Caki2 (cell line): ENCODE measurements around the gene SBK2. TPM values are rescaled to one million over a fixed set of nuclear protein-coding genes. Genes with fewer than 3 reads are reported as not detected.
A peak's percentile ranks its signal among the peaks of the same experiment; 100 is the strongest.

Experiments used
- DNase-seq: peaks from one replicate; pipeline ENCODE4 v3.0.0-alpha.2; 2015; ENCODE audit warnings: low read depth
- in situ Hi-C: cut with HindIII; loops from 2 replicates; pipeline ENCODE4 v1.10.0; 2016; ENCODE audit warnings: low sequenced_read_pairs, low pct_unique_long_range_greater_than_20kb, mixed read lengths
- total RNA-seq: library from RNA; depleted of rRNA; stranded (reverse); fragments of >200 nt; shearing (Covaris generic); gene quantifications from 2 replicates; pipeline ENCODE4 v1.2.3, GENCODE V29; 2014; ENCODE audit warnings: low replicate concordance

SBK2 gene
- total RNA-seq, 1 experiment from 2014 or later = not detected

DNA sequence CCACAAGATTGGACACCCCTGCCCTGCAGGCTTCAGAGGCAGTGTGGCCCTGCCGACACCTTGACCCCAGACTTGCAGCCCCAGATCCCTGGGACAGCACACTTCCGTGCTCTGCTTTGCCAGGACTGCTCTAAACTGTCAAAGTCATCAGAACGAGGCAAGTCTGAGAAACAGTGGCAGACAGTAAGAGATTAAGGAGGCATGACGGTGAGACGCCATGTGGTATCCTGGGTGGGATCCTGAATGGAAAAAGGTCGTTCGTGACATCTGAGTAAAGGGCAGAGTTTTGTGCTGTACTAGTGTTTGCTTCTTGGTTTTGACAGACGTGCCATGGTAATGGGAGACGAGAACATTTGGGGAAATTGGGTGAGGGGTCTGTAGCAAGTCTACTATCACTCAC lies 29.9 kb upstream of the SBK2 start:
- no peak for DNase-seq
- in situ Hi-C loops = no loop called here

DNA sequence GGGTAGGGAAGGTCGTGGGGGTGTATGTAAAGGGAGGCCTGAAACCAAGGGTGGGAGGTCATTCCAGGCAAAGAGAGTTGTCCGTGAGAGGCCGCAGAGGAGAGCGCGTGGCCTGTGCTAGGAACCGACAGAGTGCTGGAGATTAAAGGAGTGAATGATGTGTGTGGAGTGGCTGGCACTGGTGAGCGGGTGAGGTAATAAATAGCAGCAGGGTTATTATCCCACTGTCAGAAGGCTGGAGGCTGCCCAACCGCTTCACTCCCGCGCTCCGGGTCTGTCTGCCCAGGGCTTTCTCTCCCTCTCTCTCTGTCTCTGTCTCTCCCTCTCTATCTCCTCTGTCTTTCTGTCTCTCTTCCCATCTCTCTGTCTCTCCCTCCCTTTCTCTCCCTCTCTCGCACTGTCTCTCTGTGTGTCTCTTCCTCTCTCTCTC lies 26.3 kb upstream of the SBK2 start:
- in situ Hi-C loops = no loop called here
- DNase-seq = no peak

DNA sequence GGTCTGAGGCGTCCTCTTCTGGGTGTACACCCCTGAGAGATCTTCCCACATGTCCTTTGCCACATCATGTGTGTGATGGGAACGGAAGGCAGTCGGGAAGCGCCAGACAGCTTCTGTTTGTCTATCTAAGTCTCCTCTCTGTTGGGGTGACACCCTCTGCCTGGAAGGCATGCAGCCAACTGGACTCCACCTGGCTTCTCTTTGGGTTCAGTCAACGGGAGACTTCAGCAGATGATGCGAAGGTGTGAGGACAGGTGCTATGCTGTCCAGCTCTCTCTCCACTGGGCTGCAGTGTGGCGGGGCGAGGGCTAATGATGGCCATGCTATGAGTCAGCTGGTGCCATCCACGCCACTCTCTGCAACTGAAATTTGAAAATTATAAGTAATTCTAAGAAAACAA lies 22.8 kb upstream of the SBK2 start:
- in situ Hi-C loops = no loop called here

DNA sequence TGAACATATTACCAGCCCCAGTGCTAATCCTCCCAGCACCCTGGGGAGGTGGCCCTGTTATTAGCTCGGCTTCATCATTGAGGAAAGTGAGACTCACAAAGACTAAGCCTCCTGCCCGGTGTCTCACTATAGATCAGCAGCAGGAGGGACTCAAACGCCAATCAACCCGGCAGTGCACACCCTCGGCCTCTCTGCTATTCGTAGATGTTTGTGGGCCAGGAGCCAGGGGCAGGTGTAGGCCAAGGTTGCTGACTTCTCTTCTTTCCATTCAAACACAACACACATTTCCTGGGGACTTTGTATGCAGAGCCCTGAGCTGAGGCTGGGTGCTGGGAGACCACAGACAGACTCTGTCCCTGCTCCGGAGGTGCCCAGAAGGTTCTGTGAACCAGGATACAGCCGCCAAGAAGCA lies 17.8 kb upstream of the SBK2 start:
- in situ Hi-C loops = no loop called here
- no peak for DNase-seq

More for the DNA sequence above, 22.8 kb upstream of the SBK2 start:
- DNase-seq = no peak

DNA sequence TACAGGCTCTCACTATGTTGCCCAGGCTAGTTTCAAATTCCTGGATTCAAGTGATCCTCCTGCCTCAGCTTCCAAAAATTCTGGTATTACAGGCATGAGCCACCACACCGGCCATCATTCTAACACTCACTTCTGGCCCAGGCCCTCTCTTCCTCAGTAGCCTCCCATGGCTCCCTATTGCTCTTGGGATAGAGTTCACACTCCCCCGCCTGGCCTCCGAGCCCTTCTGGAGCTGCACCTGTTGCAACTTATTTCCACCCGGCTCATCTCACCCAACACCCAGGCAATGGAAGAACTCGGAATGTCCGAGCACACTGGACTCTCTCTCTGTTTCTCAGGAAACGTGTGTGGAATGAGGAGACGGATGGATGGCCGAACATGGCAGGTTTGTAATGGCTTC lies 17.4 kb upstream of the SBK2 start:
- in situ Hi-C loops = no loop called here
- DNase-seq = no peak

DNA sequence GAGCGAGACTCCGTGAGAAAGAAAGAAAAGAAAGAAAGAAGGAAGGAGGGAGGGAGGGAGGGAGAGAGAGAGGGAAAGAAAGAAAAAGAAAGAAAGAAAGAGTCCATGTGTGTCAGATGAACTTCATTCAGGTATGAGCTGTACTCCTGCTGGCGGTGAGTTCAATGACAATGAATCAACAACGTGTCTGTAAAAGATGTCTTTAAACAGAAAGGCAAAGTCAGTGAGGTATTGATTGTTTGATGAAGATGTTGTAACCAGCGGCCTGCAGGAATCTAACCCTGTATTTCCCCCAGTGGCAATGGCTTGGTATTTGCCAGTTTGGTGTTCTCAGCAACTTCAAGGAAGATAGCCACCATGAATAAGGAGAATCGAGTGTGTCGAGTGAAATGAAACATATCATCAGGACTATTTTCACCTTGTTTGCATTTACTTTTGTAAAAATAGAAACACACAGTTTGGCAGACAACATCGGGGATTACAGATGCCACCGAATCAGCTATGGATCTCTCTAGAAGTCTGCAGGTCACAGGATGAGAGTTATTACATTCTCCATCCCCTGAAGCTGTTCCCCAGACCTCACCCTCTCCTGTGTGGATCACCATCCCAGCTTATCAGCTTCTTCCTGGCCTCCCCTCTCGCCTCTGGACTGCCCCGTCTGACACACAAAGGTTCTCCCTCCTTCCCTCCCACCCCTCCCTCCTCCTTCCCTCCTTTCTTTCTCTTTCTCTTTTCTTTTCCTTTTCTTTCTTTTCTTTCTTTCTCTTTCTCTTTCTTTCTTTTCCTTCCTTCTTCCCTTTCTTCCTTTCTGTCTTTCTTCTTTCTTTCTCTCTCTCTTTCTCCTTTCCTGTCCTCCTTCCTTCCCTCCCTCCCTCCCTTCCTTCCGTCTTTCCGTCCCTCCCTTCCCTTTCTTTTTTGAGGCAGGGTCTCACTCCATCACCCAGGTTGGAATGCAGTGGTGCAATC lies 16.6 kb upstream of the SBK2 start:
- in situ Hi-C loops = no loop called here
- DNase-seq = no peak

DNA sequence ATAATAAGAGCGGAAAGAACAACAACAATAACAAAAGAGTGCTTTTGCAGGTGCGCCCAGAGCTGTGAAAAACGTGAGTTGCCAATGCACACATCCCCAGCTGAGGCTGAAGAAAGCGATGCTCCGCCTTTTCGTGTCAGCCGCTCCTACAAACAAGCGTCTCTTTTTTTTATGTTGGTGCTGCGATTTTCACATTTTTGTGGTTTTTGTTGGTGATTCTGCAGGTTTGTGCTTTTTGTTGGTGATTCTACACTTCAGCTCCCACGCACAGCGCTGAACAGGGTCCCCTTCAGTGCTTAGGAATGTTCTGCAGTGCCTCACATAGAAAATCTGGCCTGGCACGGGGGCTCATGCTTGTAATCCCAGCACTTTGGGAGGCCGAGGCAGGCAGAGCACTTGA lies 15.7 kb upstream of the SBK2 start:
- in situ Hi-C loops = no loop called here
- peak; percentile 60 for DNase-seq

DNA sequence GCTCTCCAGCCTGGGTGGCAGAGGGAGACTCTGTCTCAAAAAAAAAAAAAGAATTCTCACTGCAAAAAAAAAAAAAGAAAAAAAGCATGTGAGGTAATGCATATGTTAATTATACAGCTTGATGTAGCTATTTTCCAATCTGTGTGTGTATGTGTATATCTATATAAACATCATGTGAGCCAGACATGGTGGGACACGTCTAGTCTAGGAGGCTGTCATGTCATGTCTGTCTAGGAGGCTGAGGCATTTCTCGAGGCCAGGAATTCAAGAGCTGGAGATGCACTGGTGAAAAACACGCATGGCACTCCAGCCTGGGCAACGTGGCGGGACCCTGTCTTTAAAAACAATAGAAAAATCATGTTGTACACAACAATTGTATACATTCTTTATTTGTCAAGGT lies 15.3 kb upstream of the SBK2 start:
- in situ Hi-C loops = no loop called here
- DNase-seq = no peak

DNA sequence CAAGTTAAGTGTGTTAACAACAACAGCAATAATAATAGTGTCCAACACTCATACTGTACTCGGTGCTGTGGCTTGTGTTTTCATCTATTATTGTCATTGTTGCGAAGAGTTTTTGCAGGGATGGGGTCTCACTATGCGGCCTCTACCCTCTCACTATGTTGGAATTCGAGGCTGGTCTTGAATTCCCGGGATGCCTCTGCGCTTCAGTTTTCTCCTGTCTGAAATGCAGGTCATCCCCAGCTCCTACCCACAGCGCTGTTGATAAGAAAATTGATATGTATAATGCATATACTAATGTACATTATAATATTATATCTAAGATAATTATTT lies 13.4 kb upstream of the SBK2 start:
- no peak for DNase-seq
- in situ Hi-C loops = no loop called here

DNA sequence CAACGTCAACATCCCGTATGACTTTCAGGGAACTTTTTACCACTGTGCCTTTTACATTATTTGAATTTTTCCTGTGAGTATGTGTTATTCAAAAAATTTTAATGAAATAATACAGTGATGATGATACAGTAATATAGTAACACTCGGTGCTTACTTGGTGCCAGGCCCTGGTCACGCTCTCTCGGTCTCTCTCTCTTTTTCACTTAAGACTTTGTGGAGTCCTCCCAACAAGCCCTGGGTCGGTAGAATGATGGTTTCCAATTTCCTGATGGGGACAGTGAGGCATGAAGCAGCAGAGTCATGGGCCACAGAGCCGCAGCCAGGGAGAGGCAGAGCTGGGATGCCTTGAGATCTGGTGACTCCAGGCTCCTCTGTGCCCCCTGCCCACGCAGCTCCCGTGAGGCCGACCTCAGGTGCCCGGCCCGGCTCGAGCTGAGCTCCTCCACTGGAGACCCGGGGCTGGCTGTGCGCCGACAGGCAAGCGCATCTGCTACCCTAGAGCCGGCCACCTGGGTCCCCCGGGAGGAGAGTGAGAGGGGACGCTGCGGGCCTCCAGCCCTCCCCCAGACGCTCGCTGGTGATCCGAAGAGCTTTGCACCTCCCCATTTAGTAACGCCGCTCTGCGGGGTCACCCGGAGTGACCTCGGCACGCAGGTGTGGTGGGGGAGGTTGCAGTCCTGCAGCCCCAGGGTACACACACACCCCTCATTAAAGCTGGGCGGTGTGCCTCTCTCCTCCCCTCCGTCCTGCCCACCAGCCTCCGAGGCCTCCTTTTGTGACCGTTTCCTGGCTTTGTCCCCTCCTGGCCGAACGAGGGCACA lies 12.8 kb upstream of the SBK2 start:
- in situ Hi-C loops = no loop called here

DNA sequence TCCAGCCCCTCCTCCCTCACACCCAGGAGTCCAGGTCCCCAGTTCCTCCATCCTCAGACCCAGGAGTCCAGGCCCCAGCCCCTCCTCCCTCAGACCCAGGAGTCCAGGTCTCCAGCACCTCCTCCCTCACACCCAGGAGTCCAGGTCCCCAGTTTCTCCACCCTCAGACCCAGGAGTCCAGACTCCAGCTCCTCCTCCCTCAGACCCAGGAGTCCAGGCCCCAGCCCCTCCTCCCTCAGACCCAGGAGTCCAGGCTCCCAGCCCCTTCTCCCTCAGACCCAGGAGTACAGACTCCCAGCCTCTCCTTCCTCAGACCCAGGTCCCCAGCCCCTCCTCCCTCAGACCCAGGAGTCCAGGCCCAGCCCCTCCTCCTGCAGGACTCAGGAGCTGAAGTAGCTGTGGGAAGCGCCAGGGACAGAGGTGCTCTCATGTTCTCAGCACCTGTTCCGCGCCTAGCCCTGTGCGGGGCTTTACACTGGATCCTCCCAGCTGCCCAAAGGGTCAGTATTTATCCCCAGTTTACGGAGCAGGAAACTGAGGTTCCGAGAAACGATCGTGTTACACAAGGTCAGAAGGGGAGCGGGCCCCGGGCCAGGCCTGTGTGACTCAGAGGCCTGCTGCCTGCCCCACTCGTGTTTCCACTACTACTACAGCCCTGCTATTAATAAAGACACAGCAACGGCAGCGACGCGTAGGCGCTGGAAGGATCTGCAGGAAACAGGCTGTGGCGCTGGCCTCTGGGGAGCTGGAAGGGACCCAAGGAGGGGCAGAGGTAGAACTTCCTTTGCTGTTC lies 10.1 kb upstream of the SBK2 start:
- in situ Hi-C loops = no loop called here

More for the DNA sequence above, 12.8 kb upstream of the SBK2 start:
- DNase-seq = peak; percentile 96

DNA sequence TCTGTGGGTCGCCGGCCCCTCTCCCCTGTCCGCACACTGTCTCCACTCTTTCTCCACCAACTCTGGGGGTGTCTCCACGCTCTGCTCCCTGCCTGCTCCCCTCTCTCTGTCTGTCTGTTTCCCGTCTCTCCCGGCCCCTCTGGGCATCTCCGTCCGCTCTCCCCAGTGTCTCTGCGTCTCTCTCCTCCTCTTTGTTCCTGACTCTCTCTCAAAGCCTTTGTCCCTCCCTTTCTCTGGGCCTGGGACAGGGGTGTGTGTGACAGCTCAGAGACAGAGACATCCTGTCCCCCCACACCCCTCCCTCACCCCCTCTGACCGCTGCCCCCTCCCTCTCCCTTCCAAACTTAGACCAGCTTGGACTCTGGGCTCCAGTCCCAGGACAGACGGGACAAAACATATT lies 9.1 kb upstream of the SBK2 start:
- in situ Hi-C loops = no loop called here
- no peak for DNase-seq

More for the DNA sequence above, 10.1 kb upstream of the SBK2 start:
- peak; percentile 65 for DNase-seq

DNA sequence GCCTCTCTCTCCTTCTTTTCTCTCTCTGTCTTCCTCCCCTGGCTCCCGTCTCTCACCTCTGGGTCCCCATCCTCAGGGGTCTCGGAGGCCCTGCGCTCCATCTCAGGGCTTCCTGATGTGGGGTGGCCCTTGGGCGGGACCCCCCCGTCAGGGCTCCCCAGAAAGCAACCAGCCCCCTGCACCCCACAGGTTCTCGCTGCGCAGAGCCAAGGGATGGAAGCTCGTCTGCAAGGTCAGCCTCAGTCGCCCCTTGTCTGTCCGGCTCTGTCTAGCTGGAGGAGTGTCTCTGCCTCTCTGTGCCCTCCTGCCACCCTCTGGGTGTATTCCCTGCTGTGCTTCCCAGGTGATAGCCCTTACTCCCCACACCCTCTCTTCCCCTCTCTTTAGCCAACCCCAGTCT lies 8.5 kb upstream of the SBK2 start, which contains the start of gene SBK3:
SBK3 (minus strand) TSS at position 101 of the 400 bp plus-strand sequence; CDS start at position 101, 0 bp downstream.
- DNase-seq = no peak

DNA sequence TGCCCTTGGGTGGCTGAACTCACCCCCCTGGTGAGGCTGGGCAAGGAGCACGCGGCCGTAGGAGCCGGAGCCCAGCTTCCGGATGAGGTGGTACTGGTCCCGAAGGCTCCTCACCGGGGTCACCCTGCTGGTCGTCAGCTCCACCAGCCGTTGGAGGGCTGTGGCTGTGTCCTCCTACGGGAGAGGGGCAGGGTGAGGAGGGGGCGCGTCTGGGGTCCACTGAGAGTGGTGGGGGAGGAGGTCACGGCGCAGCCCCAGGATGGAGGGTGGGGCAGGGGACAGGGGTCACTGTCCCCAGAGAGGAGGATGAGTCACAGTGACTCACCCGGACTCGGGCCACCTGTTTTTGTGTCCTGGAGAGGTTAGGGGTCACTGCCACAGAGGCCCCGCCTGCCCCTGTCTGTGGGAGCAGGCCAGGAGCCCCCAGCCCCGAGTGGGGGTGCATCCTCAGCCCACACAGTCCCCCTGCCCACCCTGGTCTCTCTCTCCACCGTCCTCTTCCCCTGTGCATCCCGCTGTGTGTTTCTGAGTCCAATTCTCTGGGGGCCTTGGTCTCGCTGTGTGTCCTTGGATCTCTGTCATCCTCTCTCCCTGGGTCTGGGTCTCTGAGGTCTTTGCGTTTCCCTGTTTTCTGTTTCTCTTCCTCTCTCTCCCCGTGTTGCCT lies 8.0 kb upstream of the SBK2 start:
- DNase-seq = peak; percentile 41
- in situ Hi-C loops = no loop called here

More for the DNA sequence above, 8.5 kb upstream of the SBK2 start, which contains the start of gene SBK3:
- in situ Hi-C loops = no loop called here

DNA sequence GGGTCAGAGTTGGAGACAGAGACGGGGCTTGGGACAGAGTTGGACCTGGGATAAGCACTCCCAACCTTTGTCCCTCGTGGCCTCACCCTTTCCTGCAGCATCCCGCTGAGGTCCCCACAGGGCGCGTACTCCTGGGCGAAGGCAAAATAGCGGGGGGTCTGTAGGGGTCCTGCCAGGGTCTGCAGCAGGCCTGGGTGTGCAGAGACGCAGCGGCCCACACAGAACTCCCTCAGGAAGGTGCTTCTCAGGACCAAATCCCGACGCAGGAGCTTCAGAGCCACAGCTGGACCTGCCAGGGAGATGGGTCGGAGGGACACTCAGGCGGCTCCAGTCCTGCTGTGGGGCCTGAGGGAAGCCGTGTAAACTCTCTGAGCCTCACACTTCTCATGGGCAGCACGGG lies 7.1 kb upstream of the SBK2 start:
- in situ Hi-C loops = no loop called here
- DNase-seq = no peak

DNA sequence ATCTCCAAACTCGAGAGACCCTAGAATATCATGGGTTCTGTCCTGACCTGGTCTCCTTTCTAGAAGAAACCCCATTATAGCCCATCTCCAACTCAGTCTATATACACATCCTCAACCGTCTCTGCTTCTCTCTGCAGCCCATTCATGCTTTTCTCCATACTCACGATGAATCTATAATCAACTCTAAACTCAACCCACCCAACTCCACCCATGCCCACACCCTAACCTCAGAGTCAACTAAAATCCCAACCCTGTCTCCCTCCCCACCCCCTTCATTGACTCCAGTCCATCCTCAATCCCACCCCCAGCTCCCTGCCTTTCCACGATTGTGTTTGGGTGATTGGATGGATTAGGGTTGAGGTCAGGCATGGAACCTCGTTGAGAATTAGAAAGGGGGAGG lies 6.6 kb upstream of the SBK2 start:
- in situ Hi-C loops = no loop called here
- DNase-seq = no peak

DNA sequence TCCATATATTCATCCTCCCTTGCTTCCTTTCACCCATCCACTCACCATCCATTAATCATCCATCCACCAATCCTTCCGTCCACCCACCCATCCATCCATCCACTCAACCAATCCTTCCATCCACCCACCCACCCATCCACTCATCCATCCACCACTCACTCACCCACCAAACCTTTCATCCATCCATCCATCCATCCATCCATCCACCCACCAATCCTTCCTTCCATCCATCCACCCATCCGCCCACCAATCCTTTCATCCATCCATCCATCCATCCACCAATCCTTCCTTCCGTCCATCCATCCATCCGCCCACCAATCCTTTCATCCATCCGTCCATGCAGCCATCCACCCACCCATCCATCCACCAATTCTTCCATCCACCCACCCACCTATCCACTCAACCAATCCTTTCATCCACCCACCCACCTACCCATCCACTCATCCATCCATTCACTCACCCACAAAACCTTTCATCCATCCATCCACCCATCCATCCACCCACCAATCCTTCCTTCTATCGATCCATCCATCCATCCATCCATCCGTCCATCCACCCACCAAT lies 5.4 kb upstream of the SBK2 start:
- in situ Hi-C loops = no loop called here
- DNase-seq = no peak

DNA sequence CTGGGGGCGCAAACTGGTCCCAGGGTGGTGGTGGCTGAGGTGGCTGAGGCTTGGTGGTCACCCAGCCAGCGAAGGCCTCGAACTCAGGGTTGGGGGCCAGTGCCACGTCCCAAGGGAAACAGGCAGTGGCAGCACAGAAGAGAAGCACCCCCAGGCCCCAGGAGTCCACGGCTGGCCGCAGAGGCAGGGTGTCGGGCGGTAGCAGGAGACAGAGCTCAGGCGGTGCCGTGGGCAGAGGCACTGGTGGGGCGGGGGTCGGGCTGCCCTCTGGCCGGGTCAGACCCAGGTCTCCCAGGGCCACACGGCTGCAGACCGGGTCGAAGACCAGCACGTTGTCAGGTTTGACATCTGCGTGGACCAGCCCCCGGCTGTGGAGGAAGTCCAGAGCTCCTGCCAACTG lies 4.2 kb upstream of the SBK2 start:
- no peak for DNase-seq
- in situ Hi-C loops = no loop called here
